Smooth muscle cell (in vitro differentiated cells): Measurements from ENCODE around the gene SLC22A16. TPM values are rescaled to one million over a fixed set of nuclear protein-coding genes. Genes with fewer than 3 reads are reported as not detected.

Source experiments
- DNase-seq: peaks from one replicate; lab custom pipeline; 2025; ENCODE audit not compliant: unreplicated experiment; lab: John Stamatoyannopoulos, UW
- H2AFZ ChIP-seq: fragments of 200-600 bp; sonication (generic); 2 replicates; pipeline ENCODE4 v1.6.0; 2016; ENCODE audit warnings: antibody characterized with exemption, low read depth, mild to moderate bottlenecking
- H3F3A ChIP-seq: fragments of 200-600 bp; sonication (generic); 2 replicates; pipeline ENCODE4 v1.6.0; 2017; ENCODE audit warnings: antibody characterized with exemption, low read depth
- H3K27ac ChIP-seq: fragments of 200-600 bp; sonication (generic); 2 replicates; pipeline ENCODE4 v1.5.1; 2016; ENCODE audit warnings: low read depth, mild to moderate bottlenecking
- H3K27me3 ChIP-seq: fragments of 200-600 bp; sonication (generic); 2 replicates; pipeline ENCODE4 v1.6.1; 2016; ENCODE audit warnings: low read depth, mild to moderate bottlenecking
- H3K36me3 ChIP-seq: fragments of 200-600 bp; sonication (generic); 2 replicates; pipeline ENCODE4 v1.5.1; 2016; ENCODE audit warnings: low read depth
- H3K4me1 ChIP-seq: fragments of 200-600 bp; sonication (generic); 2 replicates; pipeline ENCODE4 v1.5.1; 2016; ENCODE audit warnings: low read depth
- H3K4me2 ChIP-seq: fragments of 200-600 bp; sonication (generic); 2 replicates; pipeline ENCODE4 v1.6.0; 2016; ENCODE audit warnings: mild to moderate bottlenecking
- H3K4me3 ChIP-seq: fragments of 200-600 bp; sonication (generic); 2 replicates; pipeline ENCODE4 v1.5.1; 2016; ENCODE audit warnings: mild to moderate bottlenecking
- H3K79me2 ChIP-seq: fragments of 200-600 bp; sonication (generic); 2 replicates; pipeline ENCODE4 v1.6.0; 2016; ENCODE audit warnings: low read depth, mild to moderate bottlenecking
- H3K9ac ChIP-seq: fragments of 200-600 bp; sonication (generic); 2 replicates; pipeline ENCODE4 v1.6.0; 2016; ENCODE audit warnings: low read depth
- H3K9me3 ChIP-seq: fragments of 200-600 bp; sonication (generic); replicated peaks from 2 replicates; pipeline ENCODE4 v1.5.1; 2016; ENCODE audit warnings: low read depth
- H4K20me1 ChIP-seq: fragments of 200-600 bp; sonication (generic); 2 replicates; pipeline ENCODE4 v1.6.0; 2016; ENCODE audit warnings: low read depth
- CTCF ChIP-seq: fragments of 200-600 bp; sonication (generic); IDR thresholded peaks from 2 replicates; pipeline ENCODE4 v1.5.1; 2017; ENCODE audit warnings: borderline replicate concordance, mild to moderate bottlenecking, antibody characterized with exemption; ENCODE audit not compliant: insufficient read depth, poor library complexity, severe bottlenecking
- WGBS: methylation state at CpG from one replicate; pipeline ENCODE4 v1.1.7; 2016; ENCODE audit warnings: low lambda C conversion rate; 5-methylcytosine and 5-hydroxymethylcytosine counted together
- polyA plus RNA-seq: library from polyadenylated mRNA; unstranded; fragments of >200 nt; fragmentation: Nextera tagmentation; extraction: Ambion mirVana; gene quantifications from 2 replicates; pipeline ENCODE4 v1.2.1, GENCODE V29; 2016
- total RNA-seq: library from RNA; depleted of rRNA; stranded (reverse); fragments of >200 nt; gene quantifications from 2 replicates; pipeline ENCODE4 v1.2.3, GENCODE V29; 2014

SLC22A16 gene
- total and polyA plus RNA-seq, 2 experiments from 2014 or later = not detected

- Histone ChIP-seq H3K79me2 (no peaks in the 10 kb centered on the region), H3F3A (no peaks in the 10 kb centered on the region), H3K4me1 (no peaks in the 10 kb centered on the region), H3K4me2 (no peak overlapping the region), H2AFZ (no peak overlapping the region), H3K9ac (no peak overlapping the region), H3K4me3 (no peak overlapping the region), H3K27ac (no peak overlapping the region), H3K36me3 (no peaks in the 10 kb centered on the region), H3K27me3 (no peaks in the 10 kb centered on the region), H4K20me1 (no peaks in the 10 kb centered on the region), H3K9me3 (no peaks in the 10 kb centered on the region)
- TF ChIP-seq CTCF = no peak
- DNase-seq = no peak
- 97% methylated on average over 1 of the region's 1 CpG for WGBS
Observed at GRCh38 chr6:110467566-110468140, 8.8 kb downstream of the SLC22A16 start.

- Histone ChIP-seq H3F3A (no peaks in the 10 kb centered on the region), H3K4me2 (no peak overlapping the region), H3K4me3 (no peak overlapping the region), H4K20me1 (no peaks in the 10 kb centered on the region), H3K27me3 (no peaks in the 10 kb centered on the region), H3K27ac (no peak overlapping the region), H3K9me3 (no peaks in the 10 kb centered on the region), H3K36me3 (no peaks in the 10 kb centered on the region), H3K9ac (no peak overlapping the region), H3K79me2 (no peaks in the 10 kb centered on the region), H2AFZ (no peak overlapping the region), H3K4me1 (no peaks in the 10 kb centered on the region)
- DNase-seq = no peak
- 90% methylated on average over 2 of the region's 2 CpGs for WGBS
- TF ChIP-seq CTCF = no peak
Observed at GRCh38 chr6:110462884-110463481, 13.4 kb downstream of the SLC22A16 start.

- no peaks in the 10 kb centered on the region for H3K36me3 ChIP-seq
- H3K27me3 ChIP-seq = no peaks in the 10 kb centered on the region
- DNase-seq = no peak
- no peak overlapping the region for H3K27ac ChIP-seq
- H3K79me2 ChIP-seq = no peaks in the 10 kb centered on the region
- TF ChIP-seq CTCF = no peak
- H4K20me1 ChIP-seq = no peaks in the 10 kb centered on the region
- H3K4me2 ChIP-seq = no peak overlapping the region
- H2AFZ ChIP-seq = no peak overlapping the region
- H3K4me3 ChIP-seq = no peak overlapping the region
- no peaks in the 10 kb centered on the region for H3F3A ChIP-seq
- H3K4me1 ChIP-seq = no peaks in the 10 kb centered on the region
- 100% methylated on average over 1 of the region's 1 CpG for WGBS
- H3K9ac ChIP-seq = no peak overlapping the region
- H3K9me3 ChIP-seq = no peaks in the 10 kb centered on the region
Observed at GRCh38 chr6:110461376-110461775, 15.0 kb downstream of the SLC22A16 start.

GRCh38 chr6:110459137-110459536 lies 17.3 kb downstream of the SLC22A16 start:
- Histone ChIP-seq H3K9ac (no peak overlapping the region), H3K36me3 (no peaks in the 10 kb centered on the region), H3K4me2 (no peak overlapping the region), H4K20me1 (no peaks in the 10 kb centered on the region), H3K27ac (no peak overlapping the region), H3K4me1 (no peaks in the 10 kb centered on the region), H3F3A (no peaks in the 10 kb centered on the region), H3K9me3 (no peaks in the 10 kb centered on the region), H3K27me3 (no peaks in the 10 kb centered on the region), H3K4me3 (no peak overlapping the region), H3K79me2 (no peaks in the 10 kb centered on the region), H2AFZ (no peak overlapping the region)
- 86% methylated on average over 2 of the region's 2 CpGs for WGBS
- TF ChIP-seq CTCF = no peak
- DNase-seq = no peak
